ENCODE measurements around the gene SH3BP2.

The SH3BP2 gene

DNA sequence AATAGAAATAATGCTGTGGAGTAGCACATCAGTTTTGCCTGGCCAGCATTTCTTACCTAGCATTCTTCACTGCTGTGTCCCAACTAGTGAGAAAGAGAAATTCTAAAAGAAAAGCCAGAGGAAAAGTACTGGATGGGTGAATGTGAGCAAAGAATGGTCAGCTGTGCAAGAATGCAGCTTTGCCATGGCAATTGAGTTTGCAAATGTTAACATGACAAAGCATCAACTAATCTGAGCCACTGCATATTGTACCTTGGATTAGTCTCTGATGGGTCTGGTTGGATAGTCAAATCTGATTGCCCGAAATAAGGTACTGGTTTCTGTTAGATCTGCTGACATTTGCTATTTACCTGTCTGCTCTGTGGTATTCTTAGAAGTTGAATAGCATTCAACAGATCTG is 89.5 kb downstream of the SH3BP2 start:
- no peak for FAIRE-seq

DNA sequence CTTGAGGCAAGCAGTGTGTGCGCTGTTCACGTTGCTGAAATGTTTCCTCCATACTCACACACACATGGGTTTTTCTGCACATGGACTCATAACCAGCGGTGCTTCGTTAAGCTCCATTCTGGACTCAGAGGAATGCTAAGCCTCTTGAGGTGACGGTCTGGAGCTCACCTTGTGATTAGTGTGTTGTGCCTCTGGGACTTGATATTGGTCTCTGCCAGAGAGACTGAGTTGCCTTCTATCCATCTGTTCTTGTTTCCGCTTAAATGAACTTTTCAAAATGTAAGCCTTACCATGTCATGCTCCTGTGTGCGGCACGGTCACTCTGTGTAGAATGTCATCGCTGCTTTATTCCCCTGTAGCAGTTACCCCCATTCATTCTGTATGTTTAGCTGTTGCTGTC is 93.3 kb downstream of the SH3BP2 start:
- no peak for FAIRE-seq

DNA sequence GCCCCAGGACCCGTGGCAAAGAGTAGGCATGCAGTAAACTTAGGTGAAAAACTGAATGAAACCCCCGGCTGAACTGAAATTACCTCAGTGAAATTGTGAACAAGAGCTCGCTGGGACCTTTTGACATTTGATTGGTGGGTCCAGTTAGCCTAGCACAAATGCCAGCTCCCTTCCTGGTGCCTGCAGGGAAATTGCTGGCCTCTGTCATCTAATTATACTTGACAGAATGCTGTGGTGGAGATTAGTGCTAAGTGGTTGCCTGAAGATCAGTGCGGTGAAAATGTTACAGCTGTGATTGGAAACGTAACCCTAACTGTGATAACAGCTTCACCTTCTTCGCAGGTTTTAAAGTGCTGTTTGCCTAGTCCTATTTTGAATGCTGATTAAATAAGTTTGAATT is 93.7 kb downstream of the SH3BP2 start:
- no peak for FAIRE-seq

GRCh38 chr4:2887343-2887742 is 94.5 kb downstream of the SH3BP2 start:
- FAIRE-seq = no peak

DNA sequence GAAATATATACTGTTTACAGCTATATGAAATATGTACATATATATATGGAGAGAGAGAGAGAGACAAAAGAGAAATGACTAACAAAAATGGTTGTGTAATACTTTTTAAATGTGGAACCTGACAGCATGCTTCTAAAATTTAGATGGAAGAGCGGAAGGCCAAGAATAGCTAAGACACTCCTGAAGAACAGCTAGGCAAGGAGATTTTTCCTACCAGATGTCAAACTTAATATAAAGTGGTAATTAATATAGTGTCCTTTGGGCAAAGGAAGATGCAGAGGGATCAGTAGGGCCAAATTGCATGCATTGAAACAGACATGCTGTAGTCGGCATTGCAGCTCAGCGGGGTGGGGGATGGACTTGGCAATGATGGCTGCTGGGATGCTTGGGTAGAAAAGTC is 96.0 kb downstream of the SH3BP2 start:
- FAIRE-seq = no peak

Data from G401.6 (cell line).